Ascending aorta (tissue), 2 donors: ENCODE data around the gene KRT71. TPM values are rescaled to one million over a fixed set of nuclear protein-coding genes. Genes with fewer than 3 reads are reported as not detected.
A peak's percentile ranks its signal among the peaks of the same experiment; 100 is the strongest.

Experiments
- DNase-seq, 2 donors: peaks; one replicate each; pipeline ENCODE4 v3.0.0-alpha.2; 2019; ENCODE audit warnings: low spot score in 2 of 2
- H3K27ac ChIP-seq, 2 donors: fragments of 200-600 bp; sonication (generic); one replicate each; pipeline ENCODE4 v1.5.1; 2016 to 2017; ENCODE audit warnings: mild to moderate bottlenecking in 1 of 2
- H3K27me3 ChIP-seq: fragments of 200-600 bp; sonication (generic); one replicate; pipeline ENCODE4 v1.5.1; 2017
- H3K36me3 ChIP-seq, 2 donors: fragments of 200-600 bp; sonication (generic); one replicate each; pipeline ENCODE4 v1.5.1; 2016
- H3K4me1 ChIP-seq, 2 donors: fragments of 200-600 bp; sonication (generic); one replicate each; pipeline ENCODE4 v1.5.1; 2016 to 2017; ENCODE audit warnings: mild to moderate bottlenecking in 1 of 2
- H3K4me3 ChIP-seq, 2 donors: fragments of 200-600 bp; sonication (generic); one replicate each; pipeline ENCODE4 v1.5.1; 2016 to 2017; ENCODE audit warnings: mild to moderate bottlenecking in 1 of 2
- H3K9me3 ChIP-seq, 2 donors: fragments of 200-600 bp; sonication (generic); one replicate each; pipeline ENCODE4 v1.5.1; 2016
- intact Hi-C: fragments of 100-400 bp; cut with DNase I; formaldehyde crosslinking; loops from one replicate; pipeline ENCODE4 v1.15.1; 2023
- total RNA-seq: library from RNA; depleted of rRNA; stranded (reverse); fragments of >200 nt; gene quantifications from one replicate; pipeline ENCODE4 v1.1.0, GENCODE V29; 2016
- TF ChIP-seq, protein P1 (sequence below), 3 experiments: fragments of 200-600 bp in 2 of 3; fragments of 450-650 bp in 1 of 3; sonication (generic) in 2 of 3; IDR thresholded peaks; one replicate each; pipeline ENCODE4 v1.5.1; 2016 to 2019; ENCODE audit warnings: antibody characterized with exemption in 3 of 3, mild to moderate bottlenecking in 1 of 3, moderate library complexity in 1 of 3

The KRT71 gene
- total RNA-seq, 1 donor from 2014 or later: not detected

DNA sequence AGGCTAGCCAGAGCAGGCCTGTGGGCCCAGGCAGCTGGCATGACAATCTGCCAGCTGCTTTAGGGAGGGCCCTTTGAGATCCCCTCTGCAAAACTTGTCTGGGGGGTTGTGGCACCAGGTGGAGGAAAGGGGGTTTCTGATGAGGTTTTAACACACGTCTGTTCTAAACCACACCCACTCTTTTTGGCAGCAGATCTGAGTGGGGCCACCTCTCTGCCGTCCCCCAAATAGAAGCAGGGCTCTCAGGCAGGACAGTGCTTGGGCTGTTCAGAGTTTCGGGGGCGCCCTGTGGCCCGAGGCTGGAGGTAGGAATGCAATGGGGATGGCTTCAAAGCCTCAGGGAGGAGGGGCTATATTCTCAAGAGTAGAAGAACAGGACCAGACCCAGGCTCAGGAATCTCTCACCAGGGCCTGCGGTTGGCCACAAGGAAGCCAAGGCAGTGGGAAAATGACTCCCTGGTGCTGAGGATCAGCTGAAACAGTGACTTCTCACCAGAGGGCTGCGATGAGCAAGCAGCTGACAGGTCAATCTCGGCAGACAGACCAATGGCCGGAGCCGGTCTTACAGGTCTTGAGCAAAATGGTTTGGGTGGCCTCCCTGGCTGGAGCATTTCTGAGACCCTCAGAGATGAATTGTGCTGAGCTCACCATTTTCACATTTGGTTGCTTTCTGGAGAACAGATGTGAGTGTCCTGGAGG is 31.2 kb downstream of the KRT71 start:
- H3K27ac ChIP-seq: no peak overlapping the region

GRCh38 chr12:52521175-52521567 is 31.8 kb downstream of the KRT71 start:
- intact Hi-C loops: no loop called here
- H3K36me3 ChIP-seq: no peaks in the 10 kb centered on the region
- no peaks in the 10 kb centered on the region for H3K4me1 ChIP-seq
- H3K27me3 ChIP-seq: no peaks in the 10 kb centered on the region
- TF ChIP-seq, protein P1, sequence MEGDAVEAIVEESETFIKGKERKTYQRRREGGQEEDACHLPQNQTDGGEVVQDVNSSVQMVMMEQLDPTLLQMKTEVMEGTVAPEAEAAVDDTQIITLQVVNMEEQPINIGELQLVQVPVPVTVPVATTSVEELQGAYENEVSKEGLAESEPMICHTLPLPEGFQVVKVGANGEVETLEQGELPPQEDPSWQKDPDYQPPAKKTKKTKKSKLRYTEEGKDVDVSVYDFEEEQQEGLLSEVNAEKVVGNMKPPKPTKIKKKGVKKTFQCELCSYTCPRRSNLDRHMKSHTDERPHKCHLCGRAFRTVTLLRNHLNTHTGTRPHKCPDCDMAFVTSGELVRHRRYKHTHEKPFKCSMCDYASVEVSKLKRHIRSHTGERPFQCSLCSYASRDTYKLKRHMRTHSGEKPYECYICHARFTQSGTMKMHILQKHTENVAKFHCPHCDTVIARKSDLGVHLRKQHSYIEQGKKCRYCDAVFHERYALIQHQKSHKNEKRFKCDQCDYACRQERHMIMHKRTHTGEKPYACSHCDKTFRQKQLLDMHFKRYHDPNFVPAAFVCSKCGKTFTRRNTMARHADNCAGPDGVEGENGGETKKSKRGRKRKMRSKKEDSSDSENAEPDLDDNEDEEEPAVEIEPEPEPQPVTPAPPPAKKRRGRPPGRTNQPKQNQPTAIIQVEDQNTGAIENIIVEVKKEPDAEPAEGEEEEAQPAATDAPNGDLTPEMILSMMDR (IDR thresholded peaks at IDR 0.05): no peak
- no peak overlapping the region for H3K4me3 ChIP-seq
- peak in 1 of 2 donors; percentile 48 for DNase-seq
- no peaks in the 10 kb centered on the region for H3K9me3 ChIP-seq
- H3K27ac ChIP-seq: no peak overlapping the region

More for the DNA sequence above, 31.2 kb downstream of the KRT71 start:
- TF ChIP-seq, protein P1 (IDR thresholded peaks at IDR 0.05): no peak
- Histone ChIP-seq H3K27me3 (no peaks in the 10 kb centered on the region), H3K4me1 (no peaks in the 10 kb centered on the region), H3K36me3 (no peaks in the 10 kb centered on the region), H3K9me3 (no peaks in the 10 kb centered on the region), H3K4me3 (no peak overlapping the region)
- peak in 1 of 2 donors; percentile 45 for DNase-seq
- intact Hi-C loops: no loop called here

DNA sequence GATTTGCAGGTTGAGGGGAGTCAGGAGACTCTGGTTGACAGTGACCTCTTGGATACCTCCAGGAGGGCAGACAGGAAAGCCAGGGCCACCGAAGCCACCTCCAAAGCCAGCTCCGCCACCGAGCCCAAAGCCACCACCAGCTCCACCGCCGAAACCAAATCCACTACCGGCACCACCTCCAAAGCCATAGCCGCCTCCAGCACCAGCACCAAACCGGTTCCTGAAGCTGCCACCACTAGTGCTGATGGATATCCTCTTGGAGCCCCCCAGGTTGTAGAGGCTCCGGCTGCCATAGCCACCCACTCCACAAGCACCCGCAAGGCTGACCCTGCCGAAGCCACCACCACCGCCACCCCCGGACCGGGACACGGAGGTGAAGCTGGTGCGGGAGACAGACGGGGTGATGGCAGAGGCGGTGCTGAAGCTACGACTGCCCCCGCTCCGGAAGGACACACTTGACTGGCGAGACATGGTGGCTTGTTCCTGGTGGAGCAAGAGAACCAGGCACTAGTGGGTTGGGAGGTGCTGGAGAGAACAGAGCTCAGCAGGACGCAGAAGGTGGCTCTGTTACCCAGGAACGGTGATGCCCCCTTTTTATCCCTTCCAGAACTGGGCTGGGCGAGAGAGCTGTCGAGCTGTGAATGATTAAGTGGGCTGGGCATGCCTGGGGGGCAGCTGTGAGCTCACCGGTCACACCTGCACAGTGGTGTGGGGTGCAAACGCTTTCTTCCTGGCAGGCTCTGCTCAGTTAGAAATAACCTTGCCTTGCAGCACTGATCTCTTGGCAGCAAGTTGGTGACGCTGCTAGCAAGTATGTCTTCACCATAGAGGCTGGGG is 32.9 kb downstream of the KRT71 start, which contains the start of gene KRT5:
KRT5 (minus strand) TSS at position 569 of the 837 bp plus-strand sequence; CDS start at position 471, 98 bp downstream.
- intact Hi-C loops: no loop called here
- no peaks in the 10 kb centered on the region for H3K9me3 ChIP-seq
- no peak for DNase-seq

DNA sequence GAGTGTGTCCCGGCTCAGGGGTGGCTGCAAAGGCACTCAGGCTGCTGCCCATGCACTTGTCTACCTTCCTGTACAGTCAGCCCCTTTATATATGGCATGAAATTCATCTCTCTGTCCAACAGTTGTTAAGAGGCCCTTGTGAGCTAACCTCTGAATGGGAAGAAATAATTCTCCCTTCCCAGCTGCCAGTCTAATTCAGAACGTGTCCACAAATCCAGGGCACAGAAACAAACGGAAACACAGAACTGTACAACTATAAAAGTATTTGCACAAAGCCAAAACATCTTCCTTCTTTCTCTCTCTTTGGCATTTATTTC is 33.6 kb downstream of the KRT71 start:
- no peaks in the 10 kb centered on the region for H3K36me3 ChIP-seq
- H3K9me3 ChIP-seq: no peaks in the 10 kb centered on the region
- TF ChIP-seq, protein P1 (IDR thresholded peaks at IDR 0.05): no peak
- H3K4me1 ChIP-seq: no peaks in the 10 kb centered on the region
- H3K4me3 ChIP-seq: no peak overlapping the region
- H3K27ac ChIP-seq: no peak overlapping the region
- DNase-seq: no peak
- H3K27me3 ChIP-seq: no peaks in the 10 kb centered on the region
- intact Hi-C loops: no loop called here

More for the DNA sequence above, 32.9 kb downstream of the KRT71 start, which contains the start of gene KRT5:
- TF ChIP-seq, protein P1 (IDR thresholded peaks at IDR 0.05): no peak
- Histone ChIP-seq H3K4me1 (no peaks in the 10 kb centered on the region), H3K4me3 (no peak within 1 kb of the TSS), H3K27me3 (no peaks in the 10 kb centered on the region), H3K36me3 (no peaks in the 10 kb centered on the region), H3K27ac (no peak within 1 kb of the TSS)

DNA sequence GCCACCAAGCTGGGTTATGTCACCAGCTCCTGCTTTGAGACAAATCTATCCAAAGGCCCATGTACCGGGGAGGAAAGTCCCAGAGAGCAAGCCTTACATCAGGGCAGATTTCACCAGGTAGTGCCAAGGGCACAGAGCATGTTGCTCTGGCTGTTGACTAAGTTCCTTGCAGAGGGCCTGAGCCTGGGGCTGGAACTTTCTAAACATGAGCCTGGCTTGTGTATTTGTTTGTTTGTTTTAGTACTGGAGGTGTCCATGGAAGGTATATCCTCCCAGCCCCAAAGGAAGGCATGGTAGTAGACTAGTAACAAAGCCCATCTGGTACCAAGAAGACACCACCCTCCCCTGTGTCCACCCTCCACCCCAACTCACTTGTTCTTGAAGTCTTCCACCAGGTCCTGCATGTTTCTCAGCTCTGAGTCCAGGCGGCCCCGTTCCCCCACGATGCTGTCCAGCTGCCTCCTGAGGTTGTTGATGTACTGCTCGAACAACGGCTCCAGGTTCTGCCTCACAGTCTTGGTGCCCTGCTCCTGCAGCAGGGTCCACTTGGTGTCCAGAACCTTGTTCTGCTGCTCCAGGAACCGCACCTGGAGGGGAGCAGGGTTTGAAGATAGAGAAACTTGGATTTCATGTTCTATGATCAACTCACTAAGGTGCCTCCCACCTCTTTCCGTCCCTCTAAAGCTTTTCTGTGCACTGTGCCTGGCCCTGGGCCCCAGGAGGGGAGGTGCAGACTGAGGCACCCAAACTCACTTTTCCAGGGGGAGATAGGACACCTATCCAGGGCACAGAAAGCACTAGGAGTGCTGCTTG is 34.2 kb downstream of the KRT71 start:
- Histone ChIP-seq H3K4me1 (no peaks in the 10 kb centered on the region), H3K4me3 (no peak overlapping the region), H3K36me3 (no peaks in the 10 kb centered on the region), H3K27ac (no peak overlapping the region), H3K27me3 (no peaks in the 10 kb centered on the region), H3K9me3 (no peaks in the 10 kb centered on the region)
- TF ChIP-seq, protein P1 (IDR thresholded peaks at IDR 0.05): no peak
- no peak for DNase-seq
- intact Hi-C loops: no loop called here
